ENCODE results near the gene OR6B3. TPM values are rescaled to one million over a fixed set of nuclear protein-coding genes. Genes with fewer than 3 reads are reported as not detected.
"Not testable (repeated sequence)": the region's sequence is repeated elsewhere in the genome, so short reads cannot be mapped to it uniquely, and the experiment has no call there.

OR6B3 gene
- total RNA-seq, 4 donors from 2014 or later, result not detected

DNA sequence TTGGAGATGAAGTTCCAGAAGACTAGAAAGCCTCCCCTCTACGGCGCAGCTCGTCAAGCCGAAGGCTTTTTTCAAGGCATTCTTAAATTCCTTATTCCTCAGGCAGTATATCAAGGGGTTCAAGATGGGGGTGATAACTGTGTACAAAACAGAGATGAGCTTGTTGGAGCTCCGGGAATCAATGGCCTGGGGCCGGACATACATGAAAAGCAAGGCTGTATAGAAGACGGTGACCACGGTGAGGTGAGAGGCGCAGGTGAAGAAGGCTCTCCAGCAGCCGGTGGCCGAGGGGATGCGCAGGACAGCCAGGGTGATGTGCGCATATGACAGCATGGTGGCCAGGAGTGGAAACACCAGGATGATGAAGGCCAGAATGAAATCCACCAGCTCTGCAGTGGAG, 8.2 kb downstream of the OR6B3 start:
- no peak for DNase-seq
- H3K36me3 ChIP-seq, result no peaks in the 10 kb centered on the region
- intact Hi-C loops (cut with DNase I), result no loop called here

DNA sequence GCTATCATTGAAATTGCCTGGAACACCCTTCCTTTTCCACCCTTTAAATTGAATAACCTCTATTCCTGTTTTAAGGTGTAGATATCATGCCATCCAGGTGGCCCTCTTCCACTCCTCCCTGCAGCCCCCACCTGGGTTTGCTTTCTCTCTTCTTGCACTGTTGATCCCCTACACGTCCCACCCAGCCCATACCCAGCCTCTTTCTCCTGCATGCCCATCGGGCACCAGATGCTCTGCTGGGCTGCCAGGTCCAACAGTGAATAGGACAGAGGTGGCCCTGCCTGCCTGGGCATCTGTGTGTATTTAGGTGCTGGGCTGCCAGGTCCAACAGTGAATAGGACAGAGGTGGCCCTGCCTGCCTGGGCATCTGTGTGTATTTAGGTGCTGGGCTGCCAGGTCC, 9.2 kb downstream of the OR6B3 start:
- H3K27me3 ChIP-seq; intact Hi-C loops (cut with DNase I): not testable (repeated sequence)
- 69 to 74% methylated on average over 2 of the region's 2 CpGs for WGBS, 2 donors

More for the DNA sequence above, 8.2 kb downstream of the OR6B3 start:
- WGBS, 2 donors, result 90 to 92% methylated on average over 13 of the region's 13 CpGs
- Histone ChIP-seq H3K27ac (no peak overlapping the region), H3K4me1 (no peaks in the 10 kb centered on the region), H3K4me3 (replicated peaks in 1 of 3) (no peak overlapping the region), H3K27me3 (no peaks in the 10 kb centered on the region), H3K9me3 (no peaks in the 10 kb centered on the region)
- TF ChIP-seq POLR2A (IDR thresholded peaks at IDR 0.05), result no peak
- TF ChIP-seq, protein P1, sequence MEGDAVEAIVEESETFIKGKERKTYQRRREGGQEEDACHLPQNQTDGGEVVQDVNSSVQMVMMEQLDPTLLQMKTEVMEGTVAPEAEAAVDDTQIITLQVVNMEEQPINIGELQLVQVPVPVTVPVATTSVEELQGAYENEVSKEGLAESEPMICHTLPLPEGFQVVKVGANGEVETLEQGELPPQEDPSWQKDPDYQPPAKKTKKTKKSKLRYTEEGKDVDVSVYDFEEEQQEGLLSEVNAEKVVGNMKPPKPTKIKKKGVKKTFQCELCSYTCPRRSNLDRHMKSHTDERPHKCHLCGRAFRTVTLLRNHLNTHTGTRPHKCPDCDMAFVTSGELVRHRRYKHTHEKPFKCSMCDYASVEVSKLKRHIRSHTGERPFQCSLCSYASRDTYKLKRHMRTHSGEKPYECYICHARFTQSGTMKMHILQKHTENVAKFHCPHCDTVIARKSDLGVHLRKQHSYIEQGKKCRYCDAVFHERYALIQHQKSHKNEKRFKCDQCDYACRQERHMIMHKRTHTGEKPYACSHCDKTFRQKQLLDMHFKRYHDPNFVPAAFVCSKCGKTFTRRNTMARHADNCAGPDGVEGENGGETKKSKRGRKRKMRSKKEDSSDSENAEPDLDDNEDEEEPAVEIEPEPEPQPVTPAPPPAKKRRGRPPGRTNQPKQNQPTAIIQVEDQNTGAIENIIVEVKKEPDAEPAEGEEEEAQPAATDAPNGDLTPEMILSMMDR (IDR thresholded peaks at IDR 0.05), result no peak

DNA sequence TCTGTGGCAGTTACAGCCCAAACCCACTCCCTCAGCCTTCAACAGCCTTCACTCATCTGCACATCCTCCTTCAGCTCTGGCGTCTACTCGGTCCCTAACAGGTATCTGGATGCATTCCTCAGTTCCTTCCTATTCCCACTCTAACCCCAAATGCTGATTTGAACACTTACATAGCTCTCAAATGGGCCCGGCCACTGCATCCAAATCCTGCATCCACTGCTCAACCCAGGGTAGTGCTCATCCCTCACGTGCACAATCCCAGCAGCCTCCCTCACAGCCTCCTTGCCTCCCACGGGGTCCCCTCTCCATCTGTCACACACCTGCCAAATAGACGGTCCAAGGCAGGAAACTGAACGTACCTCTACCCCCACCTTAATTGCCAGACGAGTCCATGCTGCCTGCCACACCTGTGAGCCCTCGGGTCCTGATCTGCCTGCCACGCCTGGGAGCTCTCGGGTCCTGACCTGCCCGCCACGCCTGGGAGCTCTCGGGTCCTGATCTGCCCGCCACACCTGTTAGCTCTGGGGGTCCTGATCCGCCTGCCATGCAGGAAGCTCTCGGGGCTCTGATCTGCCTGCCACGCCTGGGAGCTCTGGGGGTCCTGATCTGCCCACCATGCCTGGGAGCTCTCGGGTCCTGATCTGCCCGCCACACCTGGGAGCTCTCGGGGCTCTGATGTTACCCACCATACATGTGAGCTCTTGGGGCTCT, 9.9 kb downstream of the OR6B3 start:
- no peaks in the 10 kb centered on the region for H3K36me3 ChIP-seq
- no peaks in the 10 kb centered on the region for H3K27me3 ChIP-seq
- 78 to 84% methylated on average over 13 to 20 of the region's 21 CpGs for WGBS, 2 donors
- no peaks in the 10 kb centered on the region for H3K9me3 ChIP-seq
- H3K4me3 ChIP-seq (replicated peaks in 1 of 3), result no peak overlapping the region
- no peaks in the 10 kb centered on the region for H3K4me1 ChIP-seq
- TF ChIP-seq, protein P1 (IDR thresholded peaks at IDR 0.05), result no peak
- TF ChIP-seq POLR2A (IDR thresholded peaks at IDR 0.05), result no peak
- DNase-seq, result no peak
- H3K27ac ChIP-seq, result no peak overlapping the region
- intact Hi-C loops (cut with DNase I), result no loop called here

More for the DNA sequence above, 9.2 kb downstream of the OR6B3 start:
- H3K9me3 ChIP-seq; DNase-seq; H3K27ac ChIP-seq; H3K4me1 ChIP-seq; H3K4me3 ChIP-seq (replicated peaks in 1 of 3); H3K36me3 ChIP-seq: not testable (repeated sequence)

DNA sequence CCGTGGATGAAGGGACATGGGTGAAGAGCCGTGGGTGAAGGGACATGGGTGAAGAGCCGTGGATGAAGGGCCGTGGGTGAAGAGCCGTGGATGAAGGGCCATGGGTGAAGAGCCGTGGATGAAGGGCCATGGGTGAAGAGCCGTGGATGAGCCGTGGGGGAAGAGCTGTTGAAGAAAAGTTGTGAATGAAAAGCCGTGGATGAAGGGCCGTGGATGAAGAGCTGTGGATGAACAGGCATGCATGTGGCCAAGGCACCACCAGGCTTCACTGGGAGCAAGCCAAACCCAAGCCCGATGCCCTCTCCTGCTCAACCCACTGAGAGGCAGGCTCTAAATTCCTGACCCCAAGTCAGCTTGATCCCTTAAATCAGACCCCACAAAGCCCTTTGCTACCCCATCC, 10.6 kb downstream of the OR6B3 start:
- Histone ChIP-seq H3K9me3 (no peaks in the 10 kb centered on the region), H3K4me1 (no peaks in the 10 kb centered on the region), H3K27ac (no peak overlapping the region), H3K4me3 (replicated peaks in 1 of 3) (no peak overlapping the region), H3K36me3 (no peaks in the 10 kb centered on the region), H3K27me3 (no peaks in the 10 kb centered on the region)
- intact Hi-C loops (cut with DNase I), result no loop called here
- TF ChIP-seq, protein P1 (IDR thresholded peaks at IDR 0.05), result no peak
- no peak for TF ChIP-seq POLR2A (IDR thresholded peaks at IDR 0.05)
- DNase-seq, result no peak
- 81 to 82% methylated on average over 11 of the region's 11 CpGs for WGBS, 2 donors

DNA sequence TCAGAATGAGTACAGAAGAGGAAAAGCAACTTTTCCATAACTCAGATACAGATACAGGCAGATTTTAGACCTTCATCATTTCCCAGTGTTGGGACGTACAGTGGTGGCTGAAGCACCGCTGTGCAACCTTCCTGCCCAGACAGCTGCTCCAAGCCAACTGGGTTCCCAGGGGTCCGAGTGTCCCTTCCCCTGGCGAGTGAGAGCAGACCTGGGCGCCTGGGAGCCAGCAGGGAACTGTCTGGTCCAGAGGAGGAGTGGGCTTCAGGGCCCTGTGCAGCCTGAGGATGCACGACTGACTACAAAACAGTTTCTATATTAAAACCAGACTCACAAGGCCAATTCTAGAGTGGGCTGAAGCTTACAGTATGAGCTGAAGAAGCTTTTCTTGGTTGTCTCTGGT, 12.0 kb downstream of the OR6B3 start:
- H3K4me1 ChIP-seq, result no peaks in the 10 kb centered on the region
- H3K4me3 ChIP-seq (replicated peaks in 1 of 3), result no peak overlapping the region
- DNase-seq, result no peak
- H3K27me3 ChIP-seq, result no peaks in the 10 kb centered on the region
- no peaks in the 10 kb centered on the region for H3K9me3 ChIP-seq
- no peak for TF ChIP-seq POLR2A (IDR thresholded peaks at IDR 0.05)
- TF ChIP-seq, protein P1 (IDR thresholded peaks at IDR 0.05), result no peak
- intact Hi-C loops (cut with DNase I), result no loop called here
- H3K27ac ChIP-seq, result no peak overlapping the region
- 65 to 82% methylated on average over 6 of the region's 6 CpGs for WGBS, 2 donors
- H3K36me3 ChIP-seq, result no peaks in the 10 kb centered on the region

Measured in thyroid gland (tissue), 4 donors.